Activated CD8-positive, alpha-beta memory T cell treated with anti-CD3 and anti-CD28 coated beads, Interleukin-2, amount 10 ng/mL, durations not matched to agents 7 days and 5 days (primary cell): ENCODE results near the gene HIC1. TPM values are rescaled to one million over a fixed set of nuclear protein-coding genes. Genes with fewer than 3 reads are reported as not detected.

Experiments
- ATAC-seq: fragments of 150-1000 bp; cut with Tn5 transposase; one replicate; pipeline ENCODE4 v1.10.0; 2021; ENCODE audit warnings: moderate library complexity
- CTCF ChIA-PET: fragments of 350-600 bp; sonication (Branson Sonifier 250); formaldehyde crosslinking; loops from one replicate; lab custom pipeline; 2021; ENCODE audit warnings: antibody characterized with exemption; lab: Charles Lee
- DNase-seq: peaks from one replicate; pipeline ENCODE4 v3.0.0-alpha.2; 2020
- H3K27ac Mint-ChIP-seq: one replicate; pipeline ENCODE4 v1.8.0; 2021; ENCODE audit warnings: mild to moderate bottlenecking, mixed read lengths
- H3K27me3 Mint-ChIP-seq: one replicate; pipeline ENCODE4 v1.8.0; 2021; ENCODE audit warnings: mixed read lengths
- H3K36me3 Mint-ChIP-seq: one replicate; pipeline ENCODE4 v1.8.0; 2021; ENCODE audit warnings: mild to moderate bottlenecking, mixed read lengths
- H3K4me1 Mint-ChIP-seq: one replicate; pipeline ENCODE4 v1.8.0; 2021; ENCODE audit warnings: mixed read lengths
- H3K4me3 Mint-ChIP-seq: one replicate; pipeline ENCODE4 v1.8.0; 2021; ENCODE audit warnings: mild to moderate bottlenecking, moderate library complexity, mixed read lengths
- H3K9me3 Mint-ChIP-seq: one replicate; pipeline ENCODE4 v1.8.0; 2022; ENCODE audit warnings: low read depth, mixed read lengths
- total RNA-seq, 2 experiments: library from RNA; stranded (reverse); gene quantifications; one replicate each; pipeline ENCODE4 v1.2.3, GENCODE V29; 2021

HIC1 gene
- total RNA-seq, 2 experiments from 2014 or later = 88.5 to 122 TPM

DNA sequence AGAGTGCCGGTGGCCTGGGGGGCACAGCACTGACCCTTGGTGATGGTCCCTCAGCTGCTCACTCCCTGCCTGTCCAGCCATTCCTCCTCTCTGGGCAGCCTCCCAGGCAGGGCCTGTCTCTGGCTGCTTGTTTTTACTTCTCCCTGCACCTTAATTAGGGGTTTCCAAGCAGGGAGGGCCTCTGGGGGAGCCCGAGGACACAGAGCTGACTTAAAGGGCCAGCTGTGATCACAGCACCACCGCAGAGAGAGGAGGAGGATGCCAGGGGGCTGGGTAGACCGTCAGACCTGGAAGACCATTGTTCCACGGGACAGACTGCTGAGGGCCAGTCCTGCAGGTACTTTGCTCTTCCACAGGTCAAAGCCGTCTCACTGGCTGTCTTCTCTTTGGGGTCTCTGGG is 26.2 kb upstream of the HIC1 start:
- H3K36me3 Mint-ChIP-seq = no peaks in the 10 kb centered on the region
- peaks cover 39% of the 10 kb centered on the region for H3K27me3 Mint-ChIP-seq
- CTCF ChIA-PET = no interaction called here
- no peaks in the 10 kb centered on the region for H3K9me3 Mint-ChIP-seq
- DNase-seq (no peak), ATAC-seq (no peak)
- no peak overlapping the region for H3K27ac Mint-ChIP-seq
- no peak overlapping the region for H3K4me3 Mint-ChIP-seq
- H3K4me1 Mint-ChIP-seq = peaks cover 21% of the 10 kb centered on the region

DNA sequence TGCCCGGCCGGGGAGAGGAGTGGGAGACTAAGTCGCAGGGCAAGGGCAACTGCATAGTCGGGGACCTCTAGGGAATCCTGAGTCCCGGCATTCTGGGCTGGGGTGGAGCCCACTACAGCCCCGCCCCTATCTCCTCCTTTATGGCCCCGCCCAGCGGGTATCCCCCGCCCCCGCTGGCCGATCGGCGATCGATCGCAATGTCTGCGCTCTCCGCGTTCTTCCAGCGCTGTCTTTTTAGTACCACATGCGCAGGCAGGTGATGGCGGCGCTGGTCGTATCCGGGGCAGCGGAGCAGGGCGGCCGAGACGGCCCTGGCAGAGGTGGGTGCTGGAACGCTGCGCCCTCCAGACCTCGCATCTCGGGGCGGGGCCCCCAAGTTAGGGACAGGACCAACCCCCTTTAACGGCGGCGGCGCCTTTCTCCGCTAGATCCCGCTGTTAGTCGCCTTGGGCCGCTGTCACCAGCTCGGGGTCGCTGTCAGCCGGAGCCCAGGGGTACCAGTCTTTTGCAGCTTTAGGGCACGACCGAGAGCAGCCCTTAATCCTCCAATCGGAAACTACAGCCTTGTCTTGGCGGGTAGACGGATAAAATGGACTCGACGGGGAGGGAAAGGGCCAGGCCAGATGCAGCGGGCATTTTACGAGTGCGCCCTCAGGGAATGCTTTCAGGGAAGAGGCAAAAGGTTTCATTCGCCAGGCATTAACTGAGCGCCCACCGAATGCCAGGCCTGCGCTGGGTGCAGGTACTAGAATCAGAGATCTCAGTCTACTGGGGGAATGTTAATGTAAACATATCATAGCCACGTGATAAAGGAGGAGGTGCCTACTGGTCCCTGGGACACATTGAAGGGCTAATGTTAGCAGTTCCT is 24.8 kb upstream of the HIC1 start, which contains the start of gene DPH1:
DPH1 (plus strand) TSS at position 243 of the 868 bp plus-strand sequence; CDS start at position 260, 17 bp downstream.
- CTCF ChIA-PET = interaction anchor here (0.7 to 4.0 kb wide), 7 partner anchors 7 to 382 kb away, joined by 3 to 12 read pairs (median 4); no protein-coding TSS in a partner anchor
- Mint-ChIP-seq H3K27me3 (peaks cover 36% of the 10 kb centered on the region), H3K9me3 (no peaks in the 10 kb centered on the region), H3K27ac (peak within 1 kb of the TSS; percentile 81), H3K4me1 (peaks cover 19% of the 10 kb centered on the region), H3K4me3 (peak within 1 kb of the TSS; percentile 89), H3K36me3 (no peaks in the 10 kb centered on the region)
- ATAC-seq (peak; percentile 91), DNase-seq (peak; percentile 91)

DNA sequence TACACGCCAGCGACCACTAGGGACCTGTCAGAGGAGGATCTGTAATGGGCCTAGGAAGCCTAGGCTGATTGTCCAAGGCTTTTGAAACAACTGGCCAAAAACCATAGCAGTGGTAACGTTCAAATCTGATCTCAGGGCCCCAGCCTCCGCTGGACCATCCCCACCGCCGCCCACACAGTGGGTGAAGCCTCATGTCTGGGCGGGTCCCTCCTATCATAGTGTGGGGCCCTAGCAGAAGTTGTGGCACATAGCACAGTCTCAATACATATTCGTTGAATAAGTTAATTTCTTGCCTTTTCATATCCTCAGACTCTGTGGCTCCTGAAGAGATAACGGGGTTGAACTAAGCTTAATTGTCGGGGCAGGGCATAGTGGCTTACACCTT is 24.1 kb upstream of the HIC1 start:
- Mint-ChIP-seq H3K27ac (peak overlapping the region; percentile 81), H3K27me3 (peaks cover 31% of the 10 kb centered on the region), H3K4me1 (peaks cover 14% of the 10 kb centered on the region), H3K9me3 (no peaks in the 10 kb centered on the region), H3K36me3 (no peaks in the 10 kb centered on the region), H3K4me3 (peak overlapping the region; percentile 89)
- CTCF ChIA-PET = interaction anchor here (0.6 to 4.0 kb wide), 7 partner anchors 10 to 517 kb away, joined by 3 to 12 read pairs (median 4); no protein-coding TSS in a partner anchor
- ATAC-seq (peak; percentile 16), DNase-seq (no peak)

DNA sequence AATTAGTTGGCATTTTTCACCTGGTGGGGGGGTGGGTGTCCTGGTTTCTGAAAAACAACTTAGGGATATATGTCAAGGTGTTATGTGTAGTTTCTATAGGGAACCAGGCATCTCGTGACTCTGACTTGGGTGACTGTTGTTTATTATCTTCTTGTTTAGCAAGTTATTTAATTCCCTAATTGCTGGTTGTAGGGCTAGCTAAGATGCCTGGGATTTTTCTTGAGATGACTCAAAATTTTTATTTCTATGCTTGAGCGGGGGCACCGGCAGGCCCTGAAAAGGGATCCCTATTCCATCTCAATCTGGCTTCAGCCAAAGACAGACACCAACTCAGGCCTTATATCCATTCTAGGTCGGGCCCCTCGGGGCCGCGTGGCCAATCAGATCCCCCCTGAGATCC is 21.8 kb upstream of the HIC1 start:
- CTCF ChIA-PET = interaction anchor here (0.7 to 4.0 kb wide), 3 partner anchors 102 to 317 kb away, joined by 3 to 12 read pairs (median 3); no protein-coding TSS in a partner anchor

DNA sequence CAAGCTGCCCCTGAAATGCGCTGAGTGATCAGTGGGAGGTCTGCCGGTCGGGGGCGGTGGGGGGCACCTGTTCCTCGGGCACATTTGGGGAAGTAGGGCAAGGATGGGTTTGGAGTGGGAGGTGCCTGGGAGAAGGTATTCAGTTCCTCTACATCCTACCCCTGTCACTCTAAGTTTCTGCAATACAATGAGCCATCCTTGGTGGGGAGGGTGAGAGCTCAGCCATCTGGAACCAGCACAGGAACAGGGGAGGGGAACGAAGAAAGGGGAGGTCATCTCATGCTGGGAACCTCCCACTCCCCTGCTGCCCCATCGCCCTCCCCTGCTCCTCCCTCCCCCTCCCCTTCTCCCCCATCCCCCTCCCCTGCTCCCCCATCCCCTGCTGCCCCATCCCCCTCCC is 20.7 kb upstream of the HIC1 start:
- H3K4me3 Mint-ChIP-seq = no peak overlapping the region
- H3K4me1 Mint-ChIP-seq = peaks cover 10% of the 10 kb centered on the region
- CTCF ChIA-PET = interaction anchor here (0.7 kb wide), 1 partner anchor 103 kb away, joined by 3 read pairs; no protein-coding TSS in a partner anchor
- no peaks in the 10 kb centered on the region for H3K36me3 Mint-ChIP-seq
- H3K27ac Mint-ChIP-seq = no peak overlapping the region
- DNase-seq = no peak
- ATAC-seq = no peak
- no peaks in the 10 kb centered on the region for H3K27me3 Mint-ChIP-seq
- H3K9me3 Mint-ChIP-seq = no peaks in the 10 kb centered on the region

More for the DNA sequence above, 21.8 kb upstream of the HIC1 start:
- DNase-seq = no peak
- H3K27me3 Mint-ChIP-seq = peaks cover 10% of the 10 kb centered on the region
- ATAC-seq = no peak
- H3K9me3 Mint-ChIP-seq = no peaks in the 10 kb centered on the region
- no peak overlapping the region for H3K27ac Mint-ChIP-seq
- H3K36me3 Mint-ChIP-seq = no peaks in the 10 kb centered on the region
- peaks cover 10% of the 10 kb centered on the region for H3K4me1 Mint-ChIP-seq
- H3K4me3 Mint-ChIP-seq = no peak overlapping the region

DNA sequence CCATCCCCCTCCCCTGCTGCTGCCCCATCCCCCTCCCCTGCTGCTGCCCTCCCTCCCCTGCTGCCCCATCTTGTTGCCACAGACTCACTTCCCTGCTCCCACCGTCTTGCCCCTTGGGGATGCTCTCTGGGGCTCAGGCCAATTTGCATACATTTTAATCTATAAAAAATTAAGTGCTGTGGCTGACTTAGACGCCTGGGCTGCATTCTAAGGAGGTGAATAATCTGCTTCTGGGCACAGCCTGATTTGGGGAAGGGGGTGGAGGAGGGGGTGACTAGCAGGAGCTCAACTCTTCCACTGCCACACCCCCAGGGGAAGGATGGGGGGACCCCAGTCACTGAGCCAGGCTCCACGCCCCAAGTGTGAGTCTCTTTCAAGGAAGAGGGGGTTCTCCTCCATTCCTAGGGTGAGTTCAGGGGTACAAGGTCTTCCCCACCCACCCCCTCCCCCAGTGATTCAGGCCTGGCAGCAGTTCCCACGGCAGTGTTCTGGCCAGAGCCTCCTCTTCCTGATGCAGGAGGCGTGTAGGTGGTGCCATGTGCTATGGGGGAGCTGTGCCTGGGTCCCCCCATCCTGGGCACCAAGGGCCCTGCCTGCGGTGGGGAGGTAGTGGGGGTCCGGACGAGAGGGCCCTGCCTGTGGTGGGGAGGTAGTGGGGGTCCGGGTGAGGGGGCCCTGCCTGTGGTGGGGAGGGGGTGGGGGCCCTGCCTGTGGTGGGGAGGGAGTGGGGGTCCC is 19.9 kb upstream of the HIC1 start:
- H3K27me3 Mint-ChIP-seq = no peaks in the 10 kb centered on the region
- H3K27ac Mint-ChIP-seq = no peak overlapping the region
- ATAC-seq = no peak
- no peak overlapping the region for H3K4me3 Mint-ChIP-seq
- CTCF ChIA-PET = no interaction called here
- peaks cover 10% of the 10 kb centered on the region for H3K4me1 Mint-ChIP-seq
- no peaks in the 10 kb centered on the region for H3K9me3 Mint-ChIP-seq
- no peak for DNase-seq
- H3K36me3 Mint-ChIP-seq = no peaks in the 10 kb centered on the region

DNA sequence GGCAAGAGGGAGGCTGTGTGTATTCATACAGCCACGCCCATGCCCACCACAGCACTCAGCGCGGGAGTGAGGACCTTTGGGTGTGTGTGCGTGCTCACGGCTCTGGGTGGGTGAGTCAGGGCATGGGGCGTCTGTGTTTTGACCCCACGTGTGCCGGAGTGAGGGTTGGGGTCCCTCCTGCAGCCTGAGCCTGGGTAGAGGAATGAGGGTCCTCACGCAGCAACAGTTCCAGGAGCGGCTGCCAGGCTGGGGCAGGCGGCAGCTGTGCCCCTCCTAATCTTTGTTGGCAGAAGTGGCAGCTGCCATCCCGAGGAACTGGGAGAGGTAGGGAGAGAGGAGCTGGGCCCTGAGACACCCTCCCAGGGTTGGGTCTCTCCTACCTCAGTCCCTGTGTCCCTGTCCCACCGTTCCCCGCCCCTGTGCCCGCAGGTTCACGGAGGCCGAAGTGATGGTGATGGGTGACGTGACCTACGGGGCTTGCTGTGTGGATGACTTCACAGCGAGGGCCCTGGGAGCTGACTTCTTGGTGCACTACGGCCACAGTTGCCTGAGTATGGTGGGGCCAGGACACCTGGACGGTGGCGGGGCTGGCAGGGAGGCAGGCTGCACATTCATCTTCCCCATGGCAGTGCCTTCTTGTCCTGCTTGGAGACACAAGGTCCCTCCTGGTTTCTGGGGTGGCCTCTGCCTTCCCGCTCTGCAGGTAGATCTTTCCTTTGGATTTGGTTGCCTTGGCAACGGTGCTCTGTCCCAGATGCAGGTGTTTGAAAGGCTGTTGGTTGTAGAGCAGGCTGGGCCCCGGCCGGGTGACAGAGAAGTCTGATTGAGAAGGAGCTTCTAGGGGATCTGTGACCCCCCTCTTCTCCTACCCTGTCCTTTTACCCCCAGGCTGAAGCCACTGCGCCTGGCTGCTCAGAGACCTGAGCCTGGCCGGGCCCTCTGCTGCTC is 19.1 kb upstream of the HIC1 start:
- ATAC-seq (no peak), DNase-seq (no peak)
- Mint-ChIP-seq H3K4me1 (peaks cover 6% of the 10 kb centered on the region), H3K4me3 (no peak overlapping the region), H3K27ac (no peak overlapping the region), H3K27me3 (no peaks in the 10 kb centered on the region), H3K36me3 (no peaks in the 10 kb centered on the region), H3K9me3 (no peaks in the 10 kb centered on the region)
- CTCF ChIA-PET = no interaction called here

DNA sequence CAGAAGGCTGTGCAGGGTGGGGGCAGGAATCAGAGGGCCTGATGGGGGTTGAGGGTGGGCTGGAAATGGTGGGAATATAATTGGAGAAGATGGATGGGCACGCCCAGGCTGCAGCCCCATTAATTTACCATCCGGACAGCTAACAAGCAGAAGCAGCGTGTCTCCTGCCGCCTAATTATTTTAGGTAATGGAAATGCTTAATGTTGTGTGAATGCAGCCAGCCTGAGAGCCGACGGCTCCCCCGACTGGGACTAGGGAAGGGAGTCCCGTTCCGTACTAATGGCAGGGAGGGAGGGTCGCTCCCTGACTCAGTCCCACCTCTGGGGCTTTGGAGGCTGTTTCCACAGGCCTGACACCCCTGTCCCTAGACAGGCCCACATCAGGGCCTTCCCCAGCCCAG is 17.7 kb upstream of the HIC1 start:
- no peaks in the 10 kb centered on the region for H3K9me3 Mint-ChIP-seq
- no peak for ATAC-seq
- no peaks in the 10 kb centered on the region for H3K36me3 Mint-ChIP-seq
- DNase-seq = no peak
- peaks cover 8% of the 10 kb centered on the region for H3K4me1 Mint-ChIP-seq
- H3K27ac Mint-ChIP-seq = no peak overlapping the region
- H3K27me3 Mint-ChIP-seq = no peaks in the 10 kb centered on the region
- CTCF ChIA-PET = interaction anchor here (0.6 kb wide), 1 partner anchor 8 kb away, joined by 3 read pairs; no protein-coding TSS in a partner anchor
- no peak overlapping the region for H3K4me3 Mint-ChIP-seq

DNA sequence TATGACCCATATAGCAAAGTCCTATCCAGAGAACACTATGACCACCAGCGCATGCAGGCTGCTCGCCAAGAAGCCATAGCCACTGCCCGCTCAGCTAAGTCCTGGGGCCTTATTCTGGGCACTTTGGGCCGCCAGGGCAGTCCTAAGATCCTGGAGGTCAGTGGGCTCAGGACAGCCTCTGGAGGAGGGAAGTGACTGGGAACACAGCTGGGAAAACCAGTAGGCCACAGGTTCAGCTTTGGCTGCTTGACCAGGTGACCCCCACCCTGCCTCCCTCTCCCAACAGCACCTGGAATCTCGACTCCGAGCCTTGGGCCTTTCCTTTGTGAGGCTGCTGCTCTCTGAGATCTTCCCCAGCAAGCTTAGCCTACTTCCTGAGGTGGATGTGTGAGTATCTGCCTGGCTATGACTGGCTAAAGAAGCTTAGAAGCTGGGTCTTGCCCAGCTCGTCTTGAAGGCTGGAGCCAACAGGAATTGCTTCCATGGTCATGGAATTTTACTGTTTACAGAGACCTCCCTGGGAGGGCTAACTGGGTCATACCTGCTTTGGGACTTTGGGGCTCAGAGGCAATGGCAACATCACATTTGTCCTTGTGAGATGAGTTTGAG is 14.6 kb upstream of the HIC1 start:
- DNase-seq (no peak), ATAC-seq (no peak)
- Mint-ChIP-seq H3K4me3 (peak overlapping the region; percentile 93), H3K27me3 (no peaks in the 10 kb centered on the region), H3K27ac (no peak overlapping the region), H3K4me1 (peaks cover 18% of the 10 kb centered on the region), H3K9me3 (no peaks in the 10 kb centered on the region), H3K36me3 (peaks cover 11% of the 10 kb centered on the region)
- CTCF ChIA-PET = interaction anchor here (1.2 kb wide), 1 partner anchor 132 kb away, joined by 5 read pairs; no protein-coding TSS in a partner anchor

DNA sequence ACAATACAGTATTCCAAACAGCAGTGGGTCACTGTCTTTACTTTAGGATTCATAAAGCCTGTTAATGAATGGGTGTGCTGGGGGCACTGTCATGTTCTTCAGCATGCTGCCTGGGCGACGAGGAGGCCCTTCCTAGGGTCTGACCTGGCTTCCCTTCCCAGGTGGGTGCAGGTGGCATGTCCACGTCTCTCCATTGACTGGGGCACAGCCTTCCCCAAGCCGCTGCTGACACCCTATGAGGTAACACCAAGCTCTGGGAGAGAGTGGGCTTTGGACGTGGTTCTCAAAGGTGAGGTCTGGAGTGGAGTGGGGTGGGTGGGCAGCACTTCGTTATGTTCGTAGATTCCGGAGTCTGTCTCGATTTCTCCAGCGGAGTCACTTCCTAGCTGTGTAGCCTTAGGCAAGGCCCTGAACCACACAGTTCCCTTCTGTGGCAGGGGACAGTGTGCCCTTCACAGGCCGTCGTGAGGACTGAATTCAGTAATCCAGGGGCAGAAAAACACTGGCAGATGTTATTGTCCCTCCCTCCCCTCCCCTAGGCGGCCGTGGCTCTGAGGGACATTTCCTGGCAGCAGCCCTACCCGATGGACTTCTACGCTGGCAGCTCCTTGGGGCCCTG is 13.9 kb upstream of the HIC1 start:
- CTCF ChIA-PET = interaction anchor here (0.7 to 2.1 kb wide), 6 partner anchors 11 to 159 kb away, joined by 3 to 7 read pairs (median 4); partner anchors contain the start of genes DPH1, HIC1 and RTN4RL1

DNA sequence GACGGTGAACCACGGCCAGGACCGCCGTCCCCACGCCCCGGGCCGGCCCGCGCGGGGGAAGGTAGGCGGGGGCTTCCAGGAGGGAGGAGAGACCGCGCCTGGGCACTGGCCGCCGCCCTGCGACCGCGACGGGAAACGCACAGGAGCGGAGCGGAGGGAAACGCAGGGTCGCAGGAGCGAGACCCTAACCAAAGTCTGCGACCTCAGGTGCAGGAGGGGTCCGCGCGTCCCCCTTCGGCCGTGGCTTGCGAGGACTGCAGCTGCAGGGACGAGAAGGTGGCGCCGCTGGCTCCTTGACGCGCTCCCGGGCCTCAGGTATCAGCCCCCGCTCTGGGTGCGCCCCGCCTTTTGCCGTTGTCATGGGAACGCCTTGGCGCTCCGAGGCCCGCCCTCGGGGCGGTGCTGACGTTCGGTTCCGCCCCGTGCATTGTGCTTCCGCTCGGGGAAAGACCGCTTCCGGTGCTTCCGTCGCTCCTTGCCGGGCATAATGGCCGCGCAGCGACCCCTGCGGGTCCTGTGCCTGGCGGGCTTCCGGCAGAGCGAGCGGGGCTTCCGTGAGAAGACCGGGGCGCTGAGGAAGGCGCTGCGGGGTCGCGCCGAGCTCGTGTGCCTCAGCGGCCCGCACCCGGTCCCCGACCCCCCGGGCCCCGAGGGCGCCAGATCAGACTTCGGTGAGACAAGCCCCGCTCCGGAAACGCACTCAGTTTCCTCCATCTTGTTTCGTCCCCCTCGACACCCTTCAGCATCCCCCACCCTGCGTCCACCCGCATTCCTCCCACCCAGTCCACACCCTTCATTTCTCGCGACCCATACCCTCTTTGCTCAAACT is 13.1 kb upstream of the HIC1 start, which contains the start of gene OVCA2:
OVCA2 (plus strand) TSS at position 462 of the 829 bp plus-strand sequence; CDS start at position 488, 26 bp downstream.
- H3K36me3 Mint-ChIP-seq = peaks cover 11% of the 10 kb centered on the region
- peaks cover 18% of the 10 kb centered on the region for H3K4me1 Mint-ChIP-seq
- H3K4me3 Mint-ChIP-seq = peak within 1 kb of the TSS; percentile 93
- no peaks in the 10 kb centered on the region for H3K27me3 Mint-ChIP-seq
- ATAC-seq = peak; percentile 92
- peak within 1 kb of the TSS; percentile 94 for H3K27ac Mint-ChIP-seq
- CTCF ChIA-PET = interaction anchor here (0.7 to 2.1 kb wide), 8 partner anchors 10 to 160 kb away, joined by 3 to 7 read pairs (median 3); partner anchors contain the start of genes DPH1, HIC1 and RTN4RL1
- DNase-seq = peak; percentile 97
- H3K9me3 Mint-ChIP-seq = no peaks in the 10 kb centered on the region

More for the DNA sequence above, 13.9 kb upstream of the HIC1 start:
- Mint-ChIP-seq H3K27ac (no peak overlapping the region), H3K36me3 (peaks cover 11% of the 10 kb centered on the region), H3K4me3 (peak overlapping the region; percentile 93), H3K9me3 (no peaks in the 10 kb centered on the region), H3K4me1 (peaks cover 18% of the 10 kb centered on the region), H3K27me3 (no peaks in the 10 kb centered on the region)
- ATAC-seq = no peak
- no peak for DNase-seq
